ENCODE measurements around the gene CNGA3. TPM values are rescaled to one million over a fixed set of nuclear protein-coding genes. Genes with fewer than 3 reads are reported as not detected.

Gene CNGA3
- total RNA-seq, 1 donor from 2014 or later, result 7.6 TPM

- no peak for TF ChIP-seq CTCF (IDR thresholded peaks at IDR 0.05; ENCODE audit: partially characterized antibody, unreplicated experiment)
- H3K27me3 Mint-ChIP-seq (ENCODE audit: unreplicated experiment), result peaks cover 4% of the 10 kb centered on the region
- no peaks in the 10 kb centered on the region for H3K4me1 Mint-ChIP-seq (ENCODE audit: low read depth, unreplicated experiment)
- H3K9me3 Mint-ChIP-seq (ENCODE audit: unreplicated experiment), result peaks cover 2% of the 10 kb centered on the region
- no peak for DNase-seq
- peaks cover 8% of the 10 kb centered on the region for H3K36me3 Mint-ChIP-seq (ENCODE audit: unreplicated experiment)
- H3K4me3 Mint-ChIP-seq (ENCODE audit: unreplicated experiment), result no peak overlapping the region
- no peak overlapping the region for H3K27ac Mint-ChIP-seq (ENCODE audit: unreplicated experiment)
These were observed 47.1 kb downstream of the CNGA3 start for GRCh38 chr2:98393354-98393753.

- Mint-ChIP-seq H3K9me3 (ENCODE audit: unreplicated experiment) (peaks cover 2% of the 10 kb centered on the region), H3K4me3 (ENCODE audit: unreplicated experiment) (no peak overlapping the region), H3K27ac (ENCODE audit: unreplicated experiment) (no peak overlapping the region), H3K36me3 (ENCODE audit: unreplicated experiment) (peaks cover 8% of the 10 kb centered on the region), H3K4me1 (ENCODE audit: low read depth, unreplicated experiment) (no peaks in the 10 kb centered on the region), H3K27me3 (ENCODE audit: unreplicated experiment) (peaks cover 4% of the 10 kb centered on the region)
- no peak for DNase-seq
- TF ChIP-seq CTCF (IDR thresholded peaks at IDR 0.05; ENCODE audit: partially characterized antibody, unreplicated experiment), result no peak
These were observed 48.4 kb downstream of the CNGA3 start for GRCh38 chr2:98394595-98395153.

GRCh38 chr2:98395977-98396376 lies 49.7 kb downstream of the CNGA3 start:
- no peak for TF ChIP-seq CTCF (IDR thresholded peaks at IDR 0.05; ENCODE audit: partially characterized antibody, unreplicated experiment)
- peaks cover 4% of the 10 kb centered on the region for H3K27me3 Mint-ChIP-seq (ENCODE audit: unreplicated experiment)
- no peak overlapping the region for H3K4me3 Mint-ChIP-seq (ENCODE audit: unreplicated experiment)
- H3K4me1 Mint-ChIP-seq (ENCODE audit: low read depth, unreplicated experiment), result no peaks in the 10 kb centered on the region
- H3K27ac Mint-ChIP-seq (ENCODE audit: unreplicated experiment), result no peak overlapping the region
- H3K36me3 Mint-ChIP-seq (ENCODE audit: unreplicated experiment), result peaks cover 8% of the 10 kb centered on the region
- peaks cover 4% of the 10 kb centered on the region for H3K9me3 Mint-ChIP-seq (ENCODE audit: unreplicated experiment)
- no peak for DNase-seq

GRCh38 chr2:98396745-98397355 lies 50.6 kb downstream of the CNGA3 start:
- Mint-ChIP-seq H3K27me3 (ENCODE audit: unreplicated experiment) (peaks cover 6% of the 10 kb centered on the region), H3K4me1 (ENCODE audit: low read depth, unreplicated experiment) (no peaks in the 10 kb centered on the region), H3K9me3 (ENCODE audit: unreplicated experiment) (peaks cover 4% of the 10 kb centered on the region), H3K27ac (ENCODE audit: unreplicated experiment) (no peak overlapping the region), H3K4me3 (ENCODE audit: unreplicated experiment) (no peak overlapping the region), H3K36me3 (ENCODE audit: unreplicated experiment) (peaks cover 8% of the 10 kb centered on the region)
- no peak for TF ChIP-seq CTCF (IDR thresholded peaks at IDR 0.05; ENCODE audit: partially characterized antibody, unreplicated experiment)
- DNase-seq, result no peak

- Mint-ChIP-seq H3K36me3 (ENCODE audit: unreplicated experiment) (peaks cover 8% of the 10 kb centered on the region), H3K27ac (ENCODE audit: unreplicated experiment) (no peak overlapping the region), H3K4me1 (ENCODE audit: low read depth, unreplicated experiment) (no peaks in the 10 kb centered on the region), H3K9me3 (ENCODE audit: unreplicated experiment) (peaks cover 4% of the 10 kb centered on the region), H3K4me3 (ENCODE audit: unreplicated experiment) (no peak overlapping the region), H3K27me3 (ENCODE audit: unreplicated experiment) (peaks cover 4% of the 10 kb centered on the region)
- no peak for TF ChIP-seq CTCF (IDR thresholded peaks at IDR 0.05; ENCODE audit: partially characterized antibody, unreplicated experiment)
- no peak for DNase-seq
These were observed 52.9 kb downstream of the CNGA3 start for GRCh38 chr2:98399140-98399539.
